ENCODE measurements around the gene CDHR3. TPM values are rescaled to one million over a fixed set of nuclear protein-coding genes. Genes with fewer than 3 reads are reported as not detected.

The CDHR3 gene
- total RNA-seq, 1 donor from 2014 or later: 8.2 TPM

- intact Hi-C loops (cut with DNase I): loop anchor here (5.0 kb wide), 1 partner anchor 95 kb away; no protein-coding TSS in a partner anchor
- DNase-seq (ENCODE audit: low spot score) (no peak), ATAC-seq (no peak)
Observed at GRCh38 chr7:106057204-106057961, 94.3 kb downstream of the CDHR3 start.

- ATAC-seq (peak; percentile 74), DNase-seq (ENCODE audit: low spot score) (peak; percentile 71)
- intact Hi-C loops (cut with DNase I): loop anchor here (5.0 kb wide), 1 partner anchor 94 kb away; no protein-coding TSS in a partner anchor
Observed at GRCh38 chr7:106057962-106058927, 95.2 kb downstream of the CDHR3 start.

GRCh38 chr7:106058928-106059324 lies 95.9 kb downstream of the CDHR3 start:
- DNase-seq (ENCODE audit: low spot score) (no peak), ATAC-seq (no peak)
- intact Hi-C loops (cut with DNase I): loop anchor here (5.0 kb wide), 1 partner anchor 93 kb away; no protein-coding TSS in a partner anchor

DNA sequence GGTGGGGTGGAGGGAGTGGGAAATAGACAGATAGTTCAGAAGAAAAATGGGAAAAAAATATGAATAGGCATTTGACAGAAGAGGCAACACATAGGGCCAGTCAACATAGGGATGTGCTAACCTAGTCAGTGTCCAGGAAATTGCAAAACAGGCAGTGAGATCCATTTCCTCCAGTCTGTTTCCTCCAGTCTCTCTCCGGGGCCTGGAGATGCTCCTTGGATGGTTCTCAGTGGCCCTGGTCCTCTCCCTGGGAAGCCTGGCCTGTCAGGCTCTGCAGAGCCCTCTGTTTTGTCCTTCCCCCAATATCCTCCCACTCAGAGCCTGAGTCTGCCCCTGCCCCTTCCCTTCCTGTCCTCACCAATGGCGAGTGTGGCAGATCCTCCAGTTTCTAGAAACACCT lies 96.5 kb downstream of the CDHR3 start:
- ATAC-seq (no peak), DNase-seq (ENCODE audit: low spot score) (no peak)
- intact Hi-C loops (cut with DNase I): loop anchor here (5.0 kb wide), 1 partner anchor 93 kb away; no protein-coding TSS in a partner anchor

DNA sequence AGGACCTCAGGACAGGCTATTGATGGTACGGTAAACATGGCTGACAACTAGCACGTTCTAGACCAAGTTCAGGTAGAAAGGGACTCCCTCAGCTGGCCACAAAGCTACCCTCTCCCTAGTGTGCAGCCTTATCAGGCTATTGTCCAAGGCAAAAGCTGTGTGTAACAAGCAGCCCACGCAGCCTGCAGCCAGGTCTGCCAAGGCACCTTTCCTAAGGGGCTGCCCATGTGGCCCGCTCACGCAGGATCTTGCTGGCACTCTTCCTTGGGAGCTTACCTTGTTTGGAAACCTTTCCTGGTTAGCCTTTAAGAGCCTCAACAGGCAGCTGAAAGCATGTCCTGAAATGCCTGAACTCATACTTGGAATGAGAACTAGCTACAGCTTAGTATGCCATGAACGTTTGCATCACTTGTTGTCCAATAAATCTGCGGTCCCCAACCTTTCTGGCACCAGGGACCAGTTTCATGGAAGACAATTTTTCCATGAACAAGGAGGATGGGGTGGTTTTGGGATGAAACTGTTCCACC lies 97.4 kb downstream of the CDHR3 start:
- DNase-seq (ENCODE audit: low spot score) (no peak), ATAC-seq (no peak)

GRCh38 chr7:106061301-106061979 lies 98.4 kb downstream of the CDHR3 start:
- DNase-seq (ENCODE audit: low spot score) (no peak), ATAC-seq (no peak)

More for the DNA sequence above, 97.4 kb downstream of the CDHR3 start:
- intact Hi-C loops (cut with DNase I): loop anchor here (10.0 kb wide), 1 partner anchor 54 kb away; the partner anchor contains the start of gene SYPL1

GRCh38 chr7:106062006-106062405 lies 98.9 kb downstream of the CDHR3 start:
- intact Hi-C loops (cut with DNase I): loop anchor here (10.0 kb wide), 1 partner anchor 53 kb away; the partner anchor contains the start of gene SYPL1
- no peak for DNase-seq (ENCODE audit: low spot score)
- no peak for ATAC-seq

More at GRCh38 chr7:106061301-106061979, 98.4 kb downstream of the CDHR3 start:
- intact Hi-C loops (cut with DNase I): loop anchor here (10.0 kb wide), 1 partner anchor 53 kb away; the partner anchor contains the start of gene SYPL1

GRCh38 chr7:106062521-106062931 lies 99.5 kb downstream of the CDHR3 start:
- DNase-seq (ENCODE audit: low spot score) (no peak), ATAC-seq (no peak)
- intact Hi-C loops (cut with DNase I): loop anchor here (10.0 kb wide), 1 partner anchor 52 kb away; the partner anchor contains the start of gene SYPL1

DNA sequence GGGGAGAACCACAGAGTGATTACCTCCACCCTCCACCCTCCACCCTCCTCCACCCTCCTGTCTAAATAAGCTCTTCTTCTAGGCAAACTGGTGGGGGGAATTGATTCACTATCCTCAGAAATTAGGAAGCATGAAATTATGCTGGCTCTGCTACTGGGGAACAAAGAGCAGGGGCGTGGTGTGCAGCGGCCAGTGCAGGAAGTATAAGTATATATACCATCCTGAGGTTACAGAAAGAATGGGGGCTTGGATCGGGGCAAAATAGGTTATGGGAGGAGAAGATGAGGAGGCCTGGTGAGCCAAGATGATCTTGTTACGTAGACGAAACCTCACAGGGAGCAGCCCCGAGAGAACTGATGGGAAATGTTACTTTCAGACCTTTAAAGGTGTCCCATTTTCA lies 100.0 kb downstream of the CDHR3 start:
- intact Hi-C loops (cut with DNase I): loop anchor here (10.0 kb wide), 1 partner anchor 52 kb away; the partner anchor contains the start of gene SYPL1
- DNase-seq (ENCODE audit: low spot score) (no peak), ATAC-seq (no peak)

- DNase-seq (ENCODE audit: low spot score) (no peak), ATAC-seq (no peak)
- intact Hi-C loops (cut with DNase I): loop anchor here (10.0 kb wide), 1 partner anchor 51 kb away; the partner anchor contains the start of gene SYPL1
Observed at GRCh38 chr7:106063692-106064091, 100.6 kb downstream of the CDHR3 start.

DNA sequence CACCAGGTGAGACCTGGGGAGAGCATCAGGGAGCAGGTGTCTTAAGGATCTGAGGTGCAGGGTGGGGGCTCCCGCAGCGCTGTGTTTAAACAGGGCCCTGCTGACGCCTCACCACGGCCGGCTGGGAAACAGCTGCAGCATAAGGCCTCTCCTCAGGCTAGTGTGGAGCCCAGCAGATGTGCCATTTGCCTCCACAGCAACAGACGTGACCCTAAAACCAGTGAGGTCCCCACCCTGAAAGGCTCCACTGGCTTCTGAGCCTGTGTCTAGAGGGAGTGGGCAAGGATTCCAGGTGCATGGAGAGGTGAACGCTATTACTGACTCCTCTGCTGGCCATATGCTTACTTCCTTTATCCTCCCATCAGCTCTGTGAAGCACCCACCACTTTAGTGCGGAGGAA lies 101.3 kb downstream of the CDHR3 start:
- ATAC-seq (no peak), DNase-seq (ENCODE audit: low spot score) (no peak)
- intact Hi-C loops (cut with DNase I): loop anchor here (10.0 kb wide), 1 partner anchor 50 kb away; the partner anchor contains the start of gene SYPL1

DNA sequence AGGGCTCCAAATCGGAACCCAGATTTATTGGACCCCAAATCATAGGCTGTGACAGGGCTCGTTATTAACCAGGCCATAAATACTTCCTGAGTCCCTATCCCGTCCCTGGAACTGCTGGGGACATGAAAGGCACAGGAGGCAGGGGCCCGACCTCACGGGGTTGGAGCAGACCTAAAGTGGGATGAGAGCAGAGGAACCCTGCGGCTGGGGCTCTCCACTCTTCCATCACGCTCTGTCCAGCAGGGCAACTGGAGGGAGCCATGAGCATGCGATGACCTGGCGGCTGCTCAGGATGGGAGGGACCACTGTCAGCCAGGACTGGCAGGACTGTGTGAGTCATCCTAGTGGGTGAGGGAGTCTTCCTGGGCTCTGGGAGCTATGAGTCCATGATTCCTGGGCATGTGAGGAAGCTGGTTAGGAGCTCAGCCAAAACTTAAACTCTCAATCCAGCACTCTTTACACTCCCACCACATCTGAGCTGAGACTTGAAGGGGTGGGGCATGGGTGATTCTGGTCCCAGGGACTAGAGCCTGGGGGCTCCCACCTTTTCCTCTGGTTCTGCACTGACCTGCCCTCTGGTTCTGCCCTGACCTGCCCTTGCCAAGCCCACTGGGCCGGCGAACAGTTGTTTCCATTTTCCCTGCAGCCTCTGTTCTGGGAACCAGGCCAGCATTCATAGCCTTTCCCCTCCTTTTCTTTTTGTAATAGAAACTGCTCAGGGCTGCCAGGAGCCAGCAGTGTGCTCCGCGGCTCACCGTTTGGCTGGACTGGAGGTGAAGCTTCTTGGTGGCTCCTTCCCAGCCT lies 101.9 kb downstream of the CDHR3 start:
- DNase-seq (ENCODE audit: low spot score) (peak; percentile 85), ATAC-seq (peak; percentile 94)

DNA sequence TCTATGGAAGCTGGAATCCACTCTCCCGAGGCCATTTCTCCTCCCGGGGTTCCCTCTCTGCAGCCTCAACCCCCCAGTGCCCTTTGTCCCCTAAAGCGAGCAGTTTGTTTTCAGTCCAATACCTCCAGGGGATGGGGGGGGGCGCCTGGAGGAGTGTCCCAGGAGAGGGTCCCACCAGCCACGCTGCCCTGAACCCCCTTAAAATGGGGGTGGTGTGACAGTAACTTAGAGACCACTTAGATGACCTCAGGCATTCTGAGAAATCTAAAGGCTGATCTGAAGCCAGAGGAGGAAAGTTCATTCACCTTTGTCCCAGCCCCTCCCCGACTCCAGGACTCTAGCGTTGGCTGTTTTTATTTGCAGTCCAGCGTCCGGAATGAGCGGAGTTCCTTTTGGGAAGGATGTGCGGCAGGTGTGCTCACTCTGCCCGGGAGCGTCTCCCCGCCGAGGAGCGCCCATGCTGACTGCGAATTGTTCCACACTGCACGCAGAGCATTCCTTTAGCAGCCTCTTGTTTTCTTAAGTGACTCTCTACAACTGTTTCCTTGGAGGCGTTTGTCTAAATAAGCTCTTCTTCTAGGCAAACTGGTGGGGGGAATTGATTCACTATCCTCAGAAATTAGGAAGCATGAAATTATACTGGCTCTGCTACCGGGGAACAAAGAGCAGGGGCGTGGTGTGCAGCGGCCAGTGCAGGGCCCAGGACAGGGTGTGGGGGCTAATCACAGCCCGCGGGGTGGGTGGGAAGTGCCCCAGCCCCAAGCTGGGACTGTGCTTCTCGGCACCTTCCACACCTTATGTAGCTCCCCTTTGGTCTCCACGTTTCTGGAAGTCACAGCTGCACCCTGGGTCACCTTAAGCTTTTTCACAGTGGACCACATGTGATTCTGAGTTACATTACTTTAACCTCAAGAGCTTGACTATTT lies 102.8 kb downstream of the CDHR3 start:
- DNase-seq (ENCODE audit: low spot score): no peak
- intact Hi-C loops (cut with DNase I): loop anchor here (10.0 kb wide), 1 partner anchor 49 kb away; the partner anchor contains the start of gene SYPL1
- peak; percentile 61 for ATAC-seq

More for the DNA sequence above, 101.9 kb downstream of the CDHR3 start:
- intact Hi-C loops (cut with DNase I): loop anchor here (10.0 kb wide), 1 partner anchor 50 kb away; the partner anchor contains the start of gene SYPL1

DNA sequence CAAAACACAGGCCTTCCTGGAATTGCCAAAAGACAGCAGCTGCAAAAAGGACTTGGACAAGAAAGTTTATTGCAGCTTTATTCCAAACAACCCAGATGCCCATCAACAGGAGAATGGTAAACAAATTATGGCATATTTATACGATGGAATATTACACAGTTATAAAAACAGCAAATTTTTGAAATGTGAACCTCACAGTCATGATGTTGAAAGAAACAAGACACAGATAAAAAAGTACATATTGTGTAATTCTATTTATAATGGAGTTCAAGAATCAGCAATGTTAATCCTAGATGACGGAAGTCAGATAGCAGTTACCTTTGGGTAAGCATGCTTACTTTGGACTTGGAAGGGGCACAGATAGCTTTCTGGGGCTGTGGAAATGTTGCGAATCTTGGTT lies 104.6 kb downstream of the CDHR3 start:
- ATAC-seq: no peak
- intact Hi-C loops (cut with DNase I): loop anchor here (10.0 kb wide), 1 partner anchor 47 kb away; the partner anchor contains the start of gene SYPL1
- DNase-seq (ENCODE audit: low spot score): no peak

GRCh38 chr7:106068538-106068961 lies 105.5 kb downstream of the CDHR3 start:
- DNase-seq (ENCODE audit: low spot score) (no peak), ATAC-seq (no peak)
- intact Hi-C loops (cut with DNase I): loop anchor here (10.0 kb wide), 1 partner anchor 46 kb away; the partner anchor contains the start of gene SYPL1

GRCh38 chr7:106068986-106069385 lies 105.9 kb downstream of the CDHR3 start:
- ATAC-seq (no peak), DNase-seq (ENCODE audit: low spot score) (no peak)
- intact Hi-C loops (cut with DNase I): loop anchor here (10.0 kb wide), 1 partner anchor 46 kb away; the partner anchor contains the start of gene SYPL1
